Memory B cell (primary cell): Measurements from ENCODE around the gene CAPN5.
"Not testable (repeated sequence)": the region's sequence is repeated elsewhere in the genome, so short reads cannot be mapped to it uniquely, and the experiment has no call there.

Source experiments
- ATAC-seq: fragments of 150-1000 bp; cut with Tn5 transposase; 2 replicates; pipeline ENCODE4 v1.10.0; 2021; ENCODE audit warnings: low read depth, mild to moderate bottlenecking, moderate library complexity
- DNase-seq, 2 donors: peaks; one replicate each; pipeline ENCODE4 v3.0.0; 2022; ENCODE audit warnings: low spot score in 2 of 2
- H3K27ac Mint-ChIP-seq: one replicate; pipeline ENCODE4 v1.8.0; 2022; ENCODE audit warnings: mild to moderate bottlenecking, moderate library complexity, mixed read lengths
- H3K27me3 Mint-ChIP-seq: one replicate; pipeline ENCODE4 v1.8.0; 2022; ENCODE audit warnings: mixed read lengths
- H3K36me3 Mint-ChIP-seq: one replicate; pipeline ENCODE4 v1.8.0; 2022; ENCODE audit warnings: mild to moderate bottlenecking, mixed read lengths
- H3K4me1 Mint-ChIP-seq: one replicate; pipeline ENCODE4 v1.8.0; 2022; ENCODE audit warnings: mixed read lengths
- H3K4me3 Mint-ChIP-seq: one replicate; pipeline ENCODE4 v1.8.0; 2022; ENCODE audit warnings: mild to moderate bottlenecking, moderate library complexity, mixed read lengths
- H3K9me3 Mint-ChIP-seq: one replicate; pipeline ENCODE4 v1.8.0; 2022; ENCODE audit warnings: mixed read lengths

The CAPN5 gene

DNA sequence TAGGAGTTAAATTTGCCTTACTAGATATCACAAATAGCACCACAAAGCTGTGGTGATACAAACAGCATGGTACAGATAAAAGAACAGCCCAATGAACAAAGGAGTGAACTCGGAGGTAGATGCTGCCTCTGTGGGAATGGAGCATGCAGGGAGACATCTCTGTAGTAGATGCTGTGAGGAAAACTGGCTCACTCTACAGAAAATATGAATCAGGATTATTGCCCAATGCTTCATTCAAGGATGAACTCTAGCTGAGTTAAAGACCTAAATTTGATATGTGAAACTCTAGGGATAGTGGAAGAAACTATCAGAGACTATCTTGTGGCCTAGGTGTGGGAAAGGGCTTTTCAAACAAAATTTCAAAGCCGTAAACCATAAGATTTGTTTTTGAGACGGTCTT lies 15.3 kb upstream of the CAPN5 start:
- no peak overlapping the region for H3K27ac Mint-ChIP-seq
- no peaks in the 10 kb centered on the region for H3K4me1 Mint-ChIP-seq
- H3K4me3 Mint-ChIP-seq = no peak overlapping the region

DNA sequence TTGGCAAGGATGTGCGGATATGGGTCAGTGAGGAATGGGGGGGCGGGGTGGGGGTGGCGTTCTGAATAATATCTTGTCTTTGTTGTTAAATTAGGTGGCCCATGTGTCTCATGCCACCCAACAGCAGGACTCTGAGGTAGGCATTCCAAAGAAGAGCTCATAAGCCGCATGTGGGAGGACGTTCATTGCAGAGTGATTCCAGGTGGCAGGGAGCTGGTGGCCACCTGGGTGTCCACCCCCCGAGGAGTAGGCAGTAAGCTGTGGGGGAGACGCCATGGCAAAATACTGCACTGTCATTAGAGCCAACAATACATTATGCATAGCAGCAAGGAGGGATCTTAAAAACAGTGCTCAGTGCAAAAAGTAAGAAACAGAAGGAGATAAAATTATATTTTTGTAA lies 14.3 kb upstream of the CAPN5 start:
- Mint-ChIP-seq H3K27me3 (peaks cover 11% of the 10 kb centered on the region), H3K27ac (no peak overlapping the region), H3K9me3 (peaks cover 5% of the 10 kb centered on the region), H3K4me1 (no peaks in the 10 kb centered on the region), H3K36me3 (peaks cover 5% of the 10 kb centered on the region), H3K4me3 (no peak overlapping the region)
- ATAC-seq (no peak), DNase-seq (no peak)

More for the DNA sequence above, 15.3 kb upstream of the CAPN5 start:
- Mint-ChIP-seq H3K36me3 (peaks cover 5% of the 10 kb centered on the region), H3K9me3 (peaks cover 3% of the 10 kb centered on the region), H3K27me3 (peaks cover 11% of the 10 kb centered on the region)
- no peak for ATAC-seq
- DNase-seq = no peak

DNA sequence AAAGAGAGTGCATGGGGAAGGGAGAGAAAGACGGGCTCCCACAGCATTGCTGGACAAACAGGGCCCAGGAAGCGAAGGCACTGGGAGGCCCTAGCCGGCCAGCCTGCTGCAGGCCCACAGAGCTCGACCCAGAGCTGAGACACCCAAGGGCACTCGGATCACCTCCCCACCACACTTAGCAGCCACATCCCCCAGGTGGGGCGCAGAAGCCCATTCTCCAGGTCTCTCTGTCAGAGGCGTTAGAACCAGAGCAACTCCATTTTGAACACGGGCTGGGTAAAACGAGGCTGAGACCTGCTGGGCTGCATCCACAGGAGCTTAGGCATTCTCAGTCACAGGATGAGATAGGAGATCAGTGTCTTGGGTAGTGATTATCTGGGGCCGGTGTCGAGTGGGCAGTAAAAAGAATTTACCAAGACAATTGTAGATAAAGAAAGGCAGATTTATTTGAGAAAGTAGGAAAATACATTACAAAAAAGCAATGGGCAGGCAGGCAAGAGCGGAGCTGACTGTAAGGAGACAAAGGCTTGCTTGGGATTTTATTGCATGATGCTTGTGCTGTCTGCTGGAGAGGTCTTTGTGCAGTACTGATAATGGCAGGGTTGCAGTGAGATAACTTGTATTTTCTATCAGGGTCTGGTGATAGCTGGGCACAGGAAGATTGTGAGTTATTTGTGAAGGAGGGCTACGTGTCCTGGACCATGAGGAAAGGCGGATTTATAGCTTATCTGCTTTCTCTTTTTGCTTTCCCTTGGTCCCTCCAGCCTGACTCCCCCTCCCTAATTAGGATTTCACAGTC lies 13.4 kb upstream of the CAPN5 start:
- H3K4me1 Mint-ChIP-seq = no peaks in the 10 kb centered on the region

DNA sequence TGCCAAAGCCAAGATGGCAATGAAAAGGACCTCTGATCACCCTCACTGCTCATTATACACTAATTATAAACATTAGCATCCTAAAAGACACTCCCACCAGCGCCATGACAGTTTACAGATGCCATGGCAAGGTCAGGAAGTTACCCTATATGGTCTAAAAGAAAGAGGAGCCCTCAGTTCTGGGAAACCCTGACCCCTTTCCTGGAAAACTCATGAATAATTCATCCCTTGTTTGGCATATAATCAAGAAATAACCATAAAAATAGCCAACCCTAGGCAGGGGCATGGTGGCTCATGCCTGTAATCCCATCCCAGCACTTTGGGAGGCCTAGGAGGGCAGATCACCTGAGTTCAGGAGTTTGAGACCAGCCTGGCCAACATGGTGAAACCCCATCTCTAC lies 12.7 kb upstream of the CAPN5 start:
- Mint-ChIP-seq H3K27ac (no peak overlapping the region), H3K36me3 (peaks cover 5% of the 10 kb centered on the region), H3K4me1 (no peaks in the 10 kb centered on the region), H3K27me3 (peaks cover 10% of the 10 kb centered on the region), H3K9me3 (peaks cover 5% of the 10 kb centered on the region), H3K4me3 (no peak overlapping the region)
- no peak for ATAC-seq
- DNase-seq = no peak

More for the DNA sequence above, 13.4 kb upstream of the CAPN5 start:
- peaks cover 11% of the 10 kb centered on the region for H3K27me3 Mint-ChIP-seq
- no peak overlapping the region for H3K4me3 Mint-ChIP-seq
- H3K9me3 Mint-ChIP-seq = peaks cover 5% of the 10 kb centered on the region
- no peak for ATAC-seq
- no peak for DNase-seq
- H3K27ac Mint-ChIP-seq = no peak overlapping the region
- H3K36me3 Mint-ChIP-seq = peaks cover 5% of the 10 kb centered on the region

DNA sequence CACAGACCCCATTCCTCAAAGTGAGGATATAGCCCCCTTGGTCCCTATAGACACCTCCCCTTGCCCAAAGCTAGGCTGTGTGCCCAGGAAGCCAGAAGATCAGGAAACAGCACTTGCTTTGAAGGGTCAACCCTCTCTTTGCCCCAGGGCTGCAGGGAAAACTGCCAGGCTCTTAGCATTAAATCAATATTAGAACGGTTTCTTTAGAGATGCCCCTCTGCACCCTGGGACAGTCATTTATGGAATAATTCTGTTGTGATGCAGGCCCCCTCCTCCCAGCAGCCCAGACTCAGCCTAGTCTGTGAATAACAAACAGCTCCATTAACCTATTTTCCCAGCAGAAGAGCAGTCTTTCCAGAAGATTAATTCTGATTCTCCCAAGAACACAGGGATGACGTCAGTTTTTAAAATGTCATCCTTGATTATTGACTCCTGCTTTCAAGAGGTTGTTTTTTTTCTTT lies 11.6 kb upstream of the CAPN5 start:
- Mint-ChIP-seq H3K36me3 (peaks cover 5% of the 10 kb centered on the region), H3K9me3 (peaks cover 5% of the 10 kb centered on the region), H3K27me3 (peaks cover 9% of the 10 kb centered on the region), H3K4me1 (no peaks in the 10 kb centered on the region), H3K4me3 (no peak overlapping the region), H3K27ac (no peak overlapping the region)
- DNase-seq (no peak), ATAC-seq (no peak)

DNA sequence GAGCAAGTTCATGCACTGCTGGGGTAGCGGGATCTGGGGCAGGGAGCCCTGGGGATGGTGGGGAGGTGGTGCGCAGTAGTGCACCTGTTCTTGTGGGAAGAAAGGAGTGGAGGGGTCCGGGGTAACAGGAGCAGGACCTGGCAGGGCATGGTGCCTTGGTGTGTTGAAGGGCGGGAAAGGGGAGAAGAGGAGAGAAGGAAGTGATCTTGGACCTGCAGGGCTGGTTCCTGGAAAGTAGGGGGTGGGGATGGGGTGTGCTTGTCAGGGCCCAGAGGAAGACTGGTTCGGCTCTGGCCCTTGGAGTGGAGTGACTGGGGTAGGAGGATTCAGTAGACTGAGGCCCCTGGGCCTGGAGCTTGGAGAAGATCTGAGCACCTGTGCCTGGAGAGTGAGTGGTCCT lies 10.9 kb upstream of the CAPN5 start:
- Mint-ChIP-seq H3K27me3 (peaks cover 11% of the 10 kb centered on the region), H3K4me3 (no peak overlapping the region), H3K36me3 (peaks cover 5% of the 10 kb centered on the region), H3K9me3 (peaks cover 7% of the 10 kb centered on the region), H3K27ac (no peak overlapping the region), H3K4me1 (no peaks in the 10 kb centered on the region)
- ATAC-seq (no peak), DNase-seq (no peak)

DNA sequence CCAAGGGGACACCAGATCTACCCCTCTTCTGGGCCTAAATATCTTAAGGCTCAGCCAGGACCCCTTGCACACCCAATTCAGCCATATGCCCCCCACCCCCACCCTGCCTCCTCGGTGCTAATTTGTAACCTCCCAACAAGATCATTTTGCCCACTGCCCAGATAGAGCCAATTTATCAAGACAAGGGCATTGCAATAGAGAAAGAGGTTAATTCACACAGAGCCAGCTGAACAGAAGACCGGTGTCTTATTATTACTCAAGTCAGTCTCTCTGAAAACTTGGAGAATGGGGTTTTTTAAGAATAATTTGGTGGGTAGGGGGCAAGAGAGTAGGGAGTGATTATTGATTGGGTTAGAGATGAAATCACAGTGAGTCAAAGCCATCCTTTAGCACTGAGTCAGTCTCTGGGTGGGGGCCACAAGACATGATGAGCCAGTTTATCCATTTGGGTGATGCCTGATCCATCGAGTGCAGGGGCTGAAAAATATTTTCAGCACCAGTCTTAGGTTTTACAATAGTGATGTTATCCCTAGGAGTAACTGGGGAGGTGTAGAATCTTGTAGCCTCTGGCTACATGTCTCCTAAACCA lies 9.9 kb upstream of the CAPN5 start:
- Mint-ChIP-seq H3K36me3 (peaks cover 5% of the 10 kb centered on the region), H3K27me3 (peaks cover 11% of the 10 kb centered on the region), H3K4me3 (no peak overlapping the region), H3K9me3 (peaks cover 7% of the 10 kb centered on the region), H3K27ac (no peak overlapping the region), H3K4me1 (no peaks in the 10 kb centered on the region)
- ATAC-seq (no peak), DNase-seq (no peak)

DNA sequence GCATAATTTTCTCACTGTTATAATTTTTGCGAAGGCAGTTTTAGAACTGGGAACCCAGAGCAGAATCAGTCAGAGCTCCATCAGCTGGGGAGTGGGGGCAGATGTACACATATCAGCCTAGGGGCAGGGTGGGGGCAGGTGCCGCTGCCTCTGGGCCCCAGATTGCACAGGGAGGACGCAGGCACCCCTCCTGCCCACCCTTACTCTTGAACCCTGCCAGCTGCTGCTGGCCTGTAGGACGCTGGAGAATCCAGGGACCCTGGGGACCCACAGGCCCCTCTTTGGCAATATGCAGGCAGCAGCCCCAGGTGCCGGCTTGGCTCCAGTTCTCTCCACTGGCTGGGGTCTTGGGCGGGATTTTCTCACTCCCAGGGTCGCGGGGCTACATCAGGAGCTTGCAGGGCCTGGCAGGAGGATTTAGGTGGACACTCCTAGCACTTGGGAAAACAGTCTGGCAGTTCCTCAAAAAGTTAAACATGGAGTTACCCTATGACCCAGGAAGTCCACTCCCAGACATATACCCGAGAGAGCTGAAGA lies 8.8 kb upstream of the CAPN5 start:
- H3K4me1 Mint-ChIP-seq = no peaks in the 10 kb centered on the region
- peaks cover 7% of the 10 kb centered on the region for H3K27me3 Mint-ChIP-seq
- DNase-seq (no peak), ATAC-seq (no peak)
- peaks cover 5% of the 10 kb centered on the region for H3K36me3 Mint-ChIP-seq
- peaks cover 7% of the 10 kb centered on the region for H3K9me3 Mint-ChIP-seq
- no peak overlapping the region for H3K4me3 Mint-ChIP-seq
- H3K27ac Mint-ChIP-seq = no peak overlapping the region

DNA sequence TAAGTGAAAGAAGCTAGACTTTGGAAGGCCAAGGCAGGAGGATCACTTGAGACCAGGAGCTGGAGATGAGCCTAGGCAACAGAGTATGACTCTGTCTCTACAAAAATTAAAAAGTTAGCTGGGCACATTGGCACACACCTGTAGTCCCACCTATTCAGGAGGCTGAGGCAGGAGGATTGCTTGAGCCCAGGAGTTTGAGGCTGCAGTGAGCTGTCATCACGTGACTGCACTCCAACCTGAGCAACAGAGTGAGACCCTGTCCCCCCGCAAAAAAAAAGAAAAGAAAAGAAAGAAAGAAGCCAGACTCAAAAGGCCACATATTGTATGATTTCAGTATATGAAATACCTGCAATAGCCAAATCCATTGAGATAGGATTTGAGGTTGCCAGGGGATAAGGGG lies 7.9 kb upstream of the CAPN5 start:
- peaks cover 7% of the 10 kb centered on the region for H3K9me3 Mint-ChIP-seq
- DNase-seq (no peak), ATAC-seq (no peak)
- no peaks in the 10 kb centered on the region for H3K4me1 Mint-ChIP-seq
- H3K36me3 Mint-ChIP-seq = peaks cover 5% of the 10 kb centered on the region
- H3K27me3 Mint-ChIP-seq = peaks cover 7% of the 10 kb centered on the region
- no peak overlapping the region for H3K4me3 Mint-ChIP-seq
- no peak overlapping the region for H3K27ac Mint-ChIP-seq

DNA sequence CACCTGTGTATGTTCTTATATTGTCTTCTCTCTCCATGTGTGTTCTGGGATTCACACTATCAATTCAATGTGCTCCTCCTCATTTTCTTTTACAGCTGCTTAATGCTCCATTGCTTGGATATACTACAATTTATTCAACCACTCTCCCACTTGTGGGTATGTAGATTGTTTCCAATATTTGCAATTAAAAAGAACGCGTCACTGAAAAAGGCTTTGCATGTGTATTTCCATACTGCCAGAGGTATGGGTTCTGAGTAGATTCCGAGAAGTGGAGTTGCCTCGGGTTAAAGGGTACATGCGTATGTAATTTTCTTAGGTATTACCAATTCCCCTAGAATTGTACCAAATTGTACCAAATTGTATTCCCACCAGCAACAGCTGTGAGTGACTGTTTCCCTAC lies 7.0 kb upstream of the CAPN5 start:
- Mint-ChIP-seq H3K4me3 (no peak overlapping the region), H3K27me3 (peaks cover 7% of the 10 kb centered on the region), H3K4me1 (no peaks in the 10 kb centered on the region), H3K27ac (no peak overlapping the region), H3K36me3 (peaks cover 5% of the 10 kb centered on the region), H3K9me3 (peaks cover 7% of the 10 kb centered on the region)
- ATAC-seq (no peak), DNase-seq (no peak)

DNA sequence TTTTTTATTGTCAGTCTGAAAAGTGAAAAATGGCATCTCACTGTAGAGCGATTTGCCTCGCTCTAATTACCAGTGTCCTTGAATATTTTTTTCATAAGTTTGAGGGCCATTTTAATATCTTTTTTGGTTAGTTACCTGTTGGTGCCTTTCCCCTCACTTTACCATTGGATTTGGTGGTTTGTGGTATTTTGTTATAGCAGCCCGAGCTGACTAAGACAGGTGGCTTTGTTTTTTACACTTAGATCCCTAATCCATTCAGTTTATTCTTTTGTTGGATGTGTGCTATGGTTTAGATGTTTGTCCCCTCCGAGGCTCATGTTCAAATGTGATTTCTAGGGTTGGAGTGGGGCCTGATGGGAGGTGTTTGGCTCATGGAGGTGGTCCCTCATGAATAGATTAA lies 6.5 kb upstream of the CAPN5 start:
- ATAC-seq = no peak

DNA sequence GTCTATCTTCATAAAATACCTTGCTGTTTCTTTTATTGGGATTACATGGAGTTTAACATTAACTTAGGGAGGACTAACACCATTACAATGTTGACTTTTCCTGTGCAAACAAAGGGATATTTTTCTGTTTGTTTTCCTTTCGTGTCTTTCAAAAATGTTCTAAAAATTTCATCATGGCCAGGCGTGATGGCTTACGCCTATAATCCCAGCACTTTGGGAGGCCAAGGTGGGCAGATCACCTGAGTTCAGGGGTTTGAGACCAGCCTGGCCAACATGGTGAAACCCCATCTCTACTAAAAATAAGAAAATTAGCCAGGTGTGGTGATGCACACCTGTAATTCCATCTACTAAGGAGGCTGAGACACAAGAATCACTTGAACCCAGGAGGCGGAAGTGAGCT lies 5.5 kb upstream of the CAPN5 start:
- not testable (repeated sequence) for H3K36me3 Mint-ChIP-seq, H3K27me3 Mint-ChIP-seq, DNase-seq, ATAC-seq, H3K4me3 Mint-ChIP-seq, H3K9me3 Mint-ChIP-seq, H3K4me1 Mint-ChIP-seq, H3K27ac Mint-ChIP-seq

More for the DNA sequence above, 6.5 kb upstream of the CAPN5 start:
- Mint-ChIP-seq H3K36me3 (peaks cover 4% of the 10 kb centered on the region), H3K4me1 (no peaks in the 10 kb centered on the region), H3K27me3 (peaks cover 5% of the 10 kb centered on the region), H3K9me3 (peaks cover 7% of the 10 kb centered on the region), H3K4me3 (no peak overlapping the region), H3K27ac (no peak overlapping the region)
- DNase-seq = no peak

DNA sequence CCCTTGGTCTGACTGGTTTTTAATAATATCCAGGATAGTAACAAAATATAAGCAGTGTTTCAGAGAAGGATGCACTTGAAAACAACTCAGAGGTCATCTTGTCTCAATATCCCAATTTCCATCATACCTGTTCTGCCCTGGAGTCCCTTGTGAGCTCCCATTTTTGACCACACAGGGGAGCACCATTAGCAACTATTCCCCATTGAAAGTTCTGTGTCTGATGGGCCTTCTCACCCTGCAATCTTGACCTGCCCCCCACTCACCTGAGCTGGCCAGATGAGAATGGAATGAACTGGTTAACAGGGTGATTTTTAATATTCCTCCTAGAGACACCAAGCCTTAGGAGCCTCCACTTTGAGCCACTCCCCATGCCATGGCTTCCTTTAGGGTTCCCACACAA lies 3.8 kb upstream of the CAPN5 start:
- H3K9me3 Mint-ChIP-seq = peaks cover 2% of the 10 kb centered on the region
- H3K4me1 Mint-ChIP-seq = peaks cover 8% of the 10 kb centered on the region
- DNase-seq = no peak
- H3K36me3 Mint-ChIP-seq = no peaks in the 10 kb centered on the region
- ATAC-seq = no peak
- peaks cover 2% of the 10 kb centered on the region for H3K27me3 Mint-ChIP-seq
- H3K4me3 Mint-ChIP-seq = no peak overlapping the region
- H3K27ac Mint-ChIP-seq = no peak overlapping the region

DNA sequence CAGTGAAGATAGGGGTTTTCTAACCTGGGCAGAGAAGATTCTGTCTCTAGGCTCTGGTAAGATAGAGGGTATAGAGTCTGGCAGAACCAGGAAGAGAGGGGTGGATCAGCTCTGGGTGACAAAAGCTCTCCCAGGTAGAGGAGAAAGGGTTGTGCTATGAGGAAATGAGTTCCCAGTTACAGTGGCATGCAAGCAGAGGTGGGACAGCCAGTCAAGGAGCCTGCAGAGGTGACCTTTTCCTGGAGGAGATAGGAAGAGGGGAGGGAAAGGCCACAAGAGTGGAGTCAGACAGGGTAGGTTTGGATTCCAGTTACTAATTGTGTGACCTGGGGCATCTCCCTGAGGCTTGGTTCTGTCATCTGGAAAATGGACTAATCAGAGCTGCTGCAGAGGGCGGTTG lies 3.4 kb upstream of the CAPN5 start:
- peaks cover 2% of the 10 kb centered on the region for H3K27me3 Mint-ChIP-seq
- no peak for DNase-seq
- H3K9me3 Mint-ChIP-seq = peaks cover 2% of the 10 kb centered on the region
- peaks cover 8% of the 10 kb centered on the region for H3K4me1 Mint-ChIP-seq
- H3K4me3 Mint-ChIP-seq = no peak overlapping the region
- no peak overlapping the region for H3K27ac Mint-ChIP-seq
- no peak for ATAC-seq
- no peaks in the 10 kb centered on the region for H3K36me3 Mint-ChIP-seq
